ENCODE measurements around the gene GUK1.

GUK1 gene

GRCh38 chr1:228164561-228165371 lies 24.7 kb downstream of the GUK1 start:
- H3K9ac ChIP-seq (ENCODE audit: low read depth, low read length) = peak overlapping the region; percentile 59
- peak overlapping the region; percentile 22 to 64; a peak in 3 of 4 replicates for H3K4me3 ChIP-seq (ENCODE audit: low read depth in 1 of 2, low read length in 2 of 2)
- peaks cover 26% of the 10 kb centered on the region for H3K79me2 ChIP-seq (ENCODE audit: insufficient read depth, low read length)
- H3K27ac ChIP-seq (ENCODE audit: low read length) = peak overlapping the region; percentile 85
- peak overlapping the region; percentile 93 for H2AFZ ChIP-seq (ENCODE audit: low read depth, low read length)
- H3K36me3 ChIP-seq (ENCODE audit: insufficient read depth, low read length) = 0 out of 2 replicates have a peak, but pooled peaks cover 2% of the 10 kb centered on the region
- no peak; the same call in 2 of the 3 replicates for ATAC-seq (ENCODE audit: insufficient read depth, low read depth)
- TF ChIP-seq, protein P1, sequence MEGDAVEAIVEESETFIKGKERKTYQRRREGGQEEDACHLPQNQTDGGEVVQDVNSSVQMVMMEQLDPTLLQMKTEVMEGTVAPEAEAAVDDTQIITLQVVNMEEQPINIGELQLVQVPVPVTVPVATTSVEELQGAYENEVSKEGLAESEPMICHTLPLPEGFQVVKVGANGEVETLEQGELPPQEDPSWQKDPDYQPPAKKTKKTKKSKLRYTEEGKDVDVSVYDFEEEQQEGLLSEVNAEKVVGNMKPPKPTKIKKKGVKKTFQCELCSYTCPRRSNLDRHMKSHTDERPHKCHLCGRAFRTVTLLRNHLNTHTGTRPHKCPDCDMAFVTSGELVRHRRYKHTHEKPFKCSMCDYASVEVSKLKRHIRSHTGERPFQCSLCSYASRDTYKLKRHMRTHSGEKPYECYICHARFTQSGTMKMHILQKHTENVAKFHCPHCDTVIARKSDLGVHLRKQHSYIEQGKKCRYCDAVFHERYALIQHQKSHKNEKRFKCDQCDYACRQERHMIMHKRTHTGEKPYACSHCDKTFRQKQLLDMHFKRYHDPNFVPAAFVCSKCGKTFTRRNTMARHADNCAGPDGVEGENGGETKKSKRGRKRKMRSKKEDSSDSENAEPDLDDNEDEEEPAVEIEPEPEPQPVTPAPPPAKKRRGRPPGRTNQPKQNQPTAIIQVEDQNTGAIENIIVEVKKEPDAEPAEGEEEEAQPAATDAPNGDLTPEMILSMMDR (IDR thresholded peaks at IDR 0.05; ENCODE audit: borderline replicate concordance, extremely low read depth, low read length, poor library complexity, severe bottlenecking) = no peak
- no peak for TF ChIP-seq EZH2 (IDR thresholded peaks at IDR 0.05; ENCODE audit: borderline replicate concordance, low read depth, low read length, severe bottlenecking)
- no peaks in the 10 kb centered on the region for H3K9me3 ChIP-seq (ENCODE audit: insufficient read depth, low read length, severe bottlenecking)
- H4K20me1 ChIP-seq (ENCODE audit: insufficient read depth, low read length) = peaks cover 16% of the 10 kb centered on the region; the same call in 1 of the 2 replicates
- DNase-seq = no peak
- H3K4me1 ChIP-seq (ENCODE audit: insufficient read depth, low read length) = peaks cover 24% of the 10 kb centered on the region
- H3K4me2 ChIP-seq (ENCODE audit: insufficient read depth, low read length) = peak overlapping the region; percentile 89
- no peaks in the 10 kb centered on the region for H3K27me3 ChIP-seq (ENCODE audit: insufficient read depth, low read length, poor library complexity)

DNA sequence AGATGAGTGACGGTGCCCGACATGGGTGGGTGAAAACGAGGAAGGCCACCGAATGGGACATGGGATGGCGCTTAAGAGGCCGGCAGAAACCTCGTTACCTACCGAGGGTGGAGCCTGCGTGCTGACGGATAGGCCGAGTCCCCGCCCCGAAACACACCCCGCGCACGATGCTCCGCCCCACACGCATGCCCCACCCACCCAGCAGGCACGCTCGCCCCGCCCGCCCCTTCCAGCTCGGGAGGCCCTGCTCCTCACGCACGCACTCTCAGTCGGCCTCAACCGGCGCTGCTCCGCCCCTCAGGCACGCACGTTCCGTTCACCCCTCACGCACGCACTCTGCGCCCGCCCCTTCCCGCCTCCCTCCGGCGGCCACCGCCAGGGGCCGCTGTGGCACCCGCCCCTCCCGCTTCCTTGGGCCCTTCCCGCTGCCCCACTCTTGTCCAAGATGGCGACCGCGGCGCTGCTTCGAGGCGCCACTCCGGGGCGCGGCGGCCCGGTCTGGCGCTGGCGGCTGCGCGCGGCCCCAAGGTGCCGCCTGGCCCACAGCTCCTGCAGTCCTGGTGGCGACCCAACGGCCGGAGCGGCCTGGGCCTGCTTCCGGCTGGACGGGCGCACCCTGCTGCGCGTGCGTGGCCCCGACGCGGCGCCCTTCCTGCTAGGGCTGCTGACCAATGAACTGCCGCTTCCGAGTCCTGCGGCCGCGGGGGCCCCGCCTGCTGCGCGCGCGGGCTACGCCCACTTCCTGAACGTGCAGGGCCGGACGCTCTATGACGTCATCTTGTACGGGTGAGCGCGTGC lies 25.5 kb downstream of the GUK1 start, which contains the start of gene IBA57:
Gene IBA57 (plus strand): TSS at position 433 of the 798 bp plus-strand sequence. CDS start 13 bp downstream, at position 446.
- Histone ChIP-seq H3K4me1 (ENCODE audit: insufficient read depth, low read length) (peaks cover 24% of the 10 kb centered on the region), H3K4me3 (ENCODE audit: low read depth in 1 of 2, low read length in 2 of 2) (peak within 1 kb of the TSS; percentile 45 to 92; a peak in 3 of 4 replicates), H3K36me3 (ENCODE audit: insufficient read depth, low read length) (0 out of 2 replicates have a peak, but pooled peaks cover 2% of the 10 kb centered on the region), H4K20me1 (ENCODE audit: insufficient read depth, low read length) (peaks cover 19% of the 10 kb centered on the region; the same call in 1 of the 2 replicates), H3K79me2 (ENCODE audit: insufficient read depth, low read length) (peaks cover 26% of the 10 kb centered on the region), H3K27me3 (ENCODE audit: insufficient read depth, low read length, poor library complexity) (no peaks in the 10 kb centered on the region), H3K9me3 (ENCODE audit: insufficient read depth, low read length, severe bottlenecking) (no peaks in the 10 kb centered on the region), H2AFZ (ENCODE audit: low read depth, low read length) (peak within 1 kb of the TSS; percentile 93), H3K9ac (ENCODE audit: low read depth, low read length) (peak within 1 kb of the TSS; percentile 94), H3K4me2 (ENCODE audit: insufficient read depth, low read length) (peak within 1 kb of the TSS; percentile 94), H3K27ac (ENCODE audit: low read length) (peak within 1 kb of the TSS; percentile 100)
- peak; percentile 85 for ATAC-seq (ENCODE audit: insufficient read depth, low read depth)
- DNase-seq = peak; percentile 99
- no peak for TF ChIP-seq EZH2 (IDR thresholded peaks at IDR 0.05; ENCODE audit: borderline replicate concordance, low read depth, low read length, severe bottlenecking)
- TF ChIP-seq, protein P1 (IDR thresholded peaks at IDR 0.05; ENCODE audit: borderline replicate concordance, extremely low read depth, low read length, poor library complexity, severe bottlenecking) = peak; percentile 93

- Histone ChIP-seq H2AFZ (ENCODE audit: low read depth, low read length) (peak overlapping the region; percentile 78), H3K27ac (ENCODE audit: low read length) (peak overlapping the region; percentile 79)
These were observed 26.3 kb downstream of the GUK1 start for GRCh38 chr1:228166170-228166936.

More at GRCh38 chr1:228166170-228166936, 26.3 kb downstream of the GUK1 start:
- Histone ChIP-seq H4K20me1 (ENCODE audit: insufficient read depth, low read length) (peaks cover 23% of the 10 kb centered on the region; the same call in 1 of the 2 replicates), H3K36me3 (ENCODE audit: insufficient read depth, low read length) (0 out of 2 replicates have a peak, but pooled peaks cover 2% of the 10 kb centered on the region), H3K27me3 (ENCODE audit: insufficient read depth, low read length, poor library complexity) (no peaks in the 10 kb centered on the region), H3K9me3 (ENCODE audit: insufficient read depth, low read length, severe bottlenecking) (no peaks in the 10 kb centered on the region), H3K9ac (ENCODE audit: low read depth, low read length) (peak overlapping the region; percentile 94), H3K4me1 (ENCODE audit: insufficient read depth, low read length) (peaks cover 24% of the 10 kb centered on the region), H3K4me3 (ENCODE audit: low read depth in 1 of 2, low read length in 2 of 2) (peak overlapping the region; percentile 45 to 92; a peak in 3 of 4 replicates), H3K79me2 (ENCODE audit: insufficient read depth, low read length) (peaks cover 27% of the 10 kb centered on the region), H3K4me2 (ENCODE audit: insufficient read depth, low read length) (peak overlapping the region; percentile 94)
- DNase-seq = peak; percentile 49
- peak; percentile 77 for ATAC-seq (ENCODE audit: insufficient read depth, low read depth)
- TF ChIP-seq, protein P1 (IDR thresholded peaks at IDR 0.05; ENCODE audit: borderline replicate concordance, extremely low read depth, low read length, poor library complexity, severe bottlenecking) = peak; percentile 56
- TF ChIP-seq EZH2 (IDR thresholded peaks at IDR 0.05; ENCODE audit: borderline replicate concordance, low read depth, low read length, severe bottlenecking) = no peak
